Ramos (cell line): Measurements from ENCODE around the gene ADM.

Source experiments
- in situ Hi-C: fragments of 300-500 bp; cut with MboI; formaldehyde crosslinking; loops from one replicate; pipeline ENCODE4 v1.14.3; 2022; ENCODE audit warnings: low sequenced_read_pairs; ENCODE audit not compliant: unreplicated experiment

The ADM gene

GRCh38 chr11:10325277-10326011 lies 20.6 kb downstream of the ADM start:
- in situ Hi-C loops: loop anchor here (10.0 kb wide), 1 partner anchor 121 kb away; no protein-coding TSS in a partner anchor

GRCh38 chr11:10326012-10326964 lies 21.4 kb downstream of the ADM start:
- in situ Hi-C loops: loop anchor here (10.0 kb wide), 1 partner anchor 121 kb away; no protein-coding TSS in a partner anchor

GRCh38 chr11:10327254-10327653 lies 22.4 kb downstream of the ADM start:
- in situ Hi-C loops: loop anchor here (10.0 kb wide), 1 partner anchor 122 kb away; no protein-coding TSS in a partner anchor

- in situ Hi-C loops: loop anchor here (10.0 kb wide), 1 partner anchor 124 kb away; no protein-coding TSS in a partner anchor
These were observed 23.6 kb downstream of the ADM start for GRCh38 chr11:10328314-10329098.

- in situ Hi-C loops: loop anchor here (10.0 kb wide), 1 partner anchor 125 kb away; no protein-coding TSS in a partner anchor
These were observed 24.5 kb downstream of the ADM start for GRCh38 chr11:10329356-10329755.

- in situ Hi-C loops: loop anchor here (10.0 kb wide), 1 partner anchor 125 kb away; no protein-coding TSS in a partner anchor
These were observed 25.1 kb downstream of the ADM start for GRCh38 chr11:10329935-10330334.

- in situ Hi-C loops: no loop called here
These were observed 26.8 kb downstream of the ADM start for GRCh38 chr11:10331548-10332289.

GRCh38 chr11:10333490-10333889 lies 28.6 kb downstream of the ADM start:
- in situ Hi-C loops: no loop called here

- in situ Hi-C loops: no loop called here
These were observed 33.4 kb downstream of the ADM start for GRCh38 chr11:10338287-10338686.

GRCh38 chr11:10348650-10349280 lies 43.9 kb downstream of the ADM start:
- in situ Hi-C loops: no loop called here

- in situ Hi-C loops: no loop called here
These were observed 44.4 kb downstream of the ADM start for GRCh38 chr11:10349281-10349665.

GRCh38 chr11:10349806-10350205 lies 44.9 kb downstream of the ADM start:
- in situ Hi-C loops: no loop called here

GRCh38 chr11:10350334-10350733 lies 45.5 kb downstream of the ADM start:
- in situ Hi-C loops: no loop called here

- in situ Hi-C loops: no loop called here
These were observed 46.5 kb downstream of the ADM start for GRCh38 chr11:10351435-10351764.

- in situ Hi-C loops: no loop called here
These were observed 47.1 kb downstream of the ADM start for GRCh38 chr11:10351765-10352641.

- in situ Hi-C loops: no loop called here
These were observed 48.2 kb downstream of the ADM start for GRCh38 chr11:10352921-10353550.

- in situ Hi-C loops: no loop called here
These were observed 49.5 kb downstream of the ADM start for GRCh38 chr11:10354389-10354788.

- in situ Hi-C loops: no loop called here
These were observed 50.4 kb downstream of the ADM start for GRCh38 chr11:10355257-10355661.
